NCI-H2196 treated with DMSO at 0.1 percent for 48 hours (cell line): ENCODE data around the gene RIN3.

Experiments used
- DNase-seq: peaks from one replicate; lab custom pipeline; 2025; ENCODE audit not compliant: unreplicated experiment; lab: John Stamatoyannopoulos, UW

Gene RIN3, protein sequence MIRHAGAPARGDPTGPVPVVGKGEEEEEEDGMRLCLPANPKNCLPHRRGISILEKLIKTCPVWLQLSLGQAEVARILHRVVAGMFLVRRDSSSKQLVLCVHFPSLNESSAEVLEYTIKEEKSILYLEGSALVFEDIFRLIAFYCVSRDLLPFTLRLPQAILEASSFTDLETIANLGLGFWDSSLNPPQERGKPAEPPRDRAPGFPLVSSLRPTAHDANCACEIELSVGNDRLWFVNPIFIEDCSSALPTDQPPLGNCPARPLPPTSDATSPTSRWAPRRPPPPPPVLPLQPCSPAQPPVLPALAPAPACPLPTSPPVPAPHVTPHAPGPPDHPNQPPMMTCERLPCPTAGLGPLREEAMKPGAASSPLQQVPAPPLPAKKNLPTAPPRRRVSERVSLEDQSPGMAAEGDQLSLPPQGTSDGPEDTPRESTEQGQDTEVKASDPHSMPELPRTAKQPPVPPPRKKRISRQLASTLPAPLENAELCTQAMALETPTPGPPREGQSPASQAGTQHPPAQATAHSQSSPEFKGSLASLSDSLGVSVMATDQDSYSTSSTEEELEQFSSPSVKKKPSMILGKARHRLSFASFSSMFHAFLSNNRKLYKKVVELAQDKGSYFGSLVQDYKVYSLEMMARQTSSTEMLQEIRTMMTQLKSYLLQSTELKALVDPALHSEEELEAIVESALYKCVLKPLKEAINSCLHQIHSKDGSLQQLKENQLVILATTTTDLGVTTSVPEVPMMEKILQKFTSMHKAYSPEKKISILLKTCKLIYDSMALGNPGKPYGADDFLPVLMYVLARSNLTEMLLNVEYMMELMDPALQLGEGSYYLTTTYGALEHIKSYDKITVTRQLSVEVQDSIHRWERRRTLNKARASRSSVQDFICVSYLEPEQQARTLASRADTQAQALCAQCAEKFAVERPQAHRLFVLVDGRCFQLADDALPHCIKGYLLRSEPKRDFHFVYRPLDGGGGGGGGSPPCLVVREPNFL

DNA sequence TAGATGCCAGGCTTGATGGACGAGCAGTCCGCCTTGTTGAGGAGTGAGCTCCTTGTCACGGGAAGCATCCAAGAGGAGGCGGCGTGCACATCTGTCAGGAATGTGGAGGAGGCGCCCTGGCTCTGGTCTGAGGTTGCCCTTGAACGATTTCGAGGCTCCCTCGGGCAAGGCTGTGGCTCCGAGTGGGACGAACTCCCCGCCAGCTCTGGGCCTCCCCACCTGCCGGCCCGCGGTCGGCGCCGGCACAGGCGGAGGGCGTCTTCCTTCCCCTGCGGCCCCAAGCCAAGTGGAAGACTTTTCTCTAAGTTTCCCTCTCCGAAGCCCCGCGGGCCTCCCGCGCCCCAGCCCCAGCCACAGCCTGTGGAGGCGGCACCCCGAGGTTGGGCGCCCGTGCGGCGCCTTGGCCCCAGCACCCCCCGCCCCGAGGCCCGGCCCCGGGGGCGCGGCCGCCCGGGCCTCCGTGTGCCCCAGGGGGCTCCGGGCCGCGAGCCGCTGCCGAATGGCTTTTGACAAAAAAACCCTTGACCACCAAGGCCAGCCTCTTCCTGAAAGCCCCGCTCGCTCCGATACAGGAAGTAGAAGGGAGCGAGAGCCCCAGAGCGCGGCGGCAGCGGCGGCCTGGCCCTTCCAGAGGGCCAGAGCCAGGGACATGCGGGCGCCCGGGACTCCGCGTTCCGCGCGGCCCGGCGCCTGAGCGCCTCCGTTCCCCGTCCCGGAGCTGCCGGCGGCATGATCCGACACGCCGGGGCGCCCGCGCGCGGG, at the start of gene RIN3:
RIN3 (plus strand) TSS at position 578 of the 762 bp plus-strand sequence; CDS start at position 730, 152 bp downstream.
- no peak for DNase-seq

DNA sequence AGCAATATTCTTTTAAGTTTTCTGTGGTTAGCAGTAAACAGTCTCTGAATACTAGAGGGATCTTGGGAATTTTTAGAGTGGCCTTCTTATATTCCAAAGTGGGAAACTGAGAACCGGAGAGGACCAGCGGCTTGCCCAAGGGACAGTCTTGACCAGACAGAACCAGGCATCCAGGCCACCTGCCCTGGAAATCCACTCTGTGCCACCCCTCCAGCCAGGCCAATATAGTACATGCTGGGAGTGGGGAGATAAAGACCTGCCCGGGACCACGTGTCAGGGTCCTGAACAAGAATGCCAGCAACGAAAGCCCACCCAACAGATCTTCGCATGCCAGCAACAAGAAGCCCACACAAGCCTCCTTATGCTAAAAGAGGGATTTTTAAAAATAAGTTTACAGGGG, 49.4 kb upstream of the RIN3 start:
- no peak for DNase-seq

DNA sequence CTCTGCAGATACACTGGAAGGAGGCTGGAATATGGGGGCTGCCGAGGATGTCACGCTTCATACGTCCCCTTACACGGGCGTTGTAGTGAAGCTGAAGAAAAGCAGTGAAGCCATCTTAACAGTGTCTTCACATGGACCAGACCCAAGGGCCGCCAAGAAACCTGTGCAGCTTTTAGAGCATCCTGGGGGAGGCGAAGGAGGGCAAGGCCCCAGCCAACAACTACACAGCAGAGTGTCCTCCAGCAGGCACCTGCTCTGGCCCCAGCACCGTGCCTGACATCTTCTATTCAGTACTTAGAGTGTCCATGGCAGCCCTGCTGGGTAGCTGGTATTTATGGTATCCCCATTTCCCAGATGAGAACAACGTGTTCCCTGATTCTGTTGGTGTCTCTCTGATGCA, 48.9 kb upstream of the RIN3 start:
- no peak for DNase-seq

DNA sequence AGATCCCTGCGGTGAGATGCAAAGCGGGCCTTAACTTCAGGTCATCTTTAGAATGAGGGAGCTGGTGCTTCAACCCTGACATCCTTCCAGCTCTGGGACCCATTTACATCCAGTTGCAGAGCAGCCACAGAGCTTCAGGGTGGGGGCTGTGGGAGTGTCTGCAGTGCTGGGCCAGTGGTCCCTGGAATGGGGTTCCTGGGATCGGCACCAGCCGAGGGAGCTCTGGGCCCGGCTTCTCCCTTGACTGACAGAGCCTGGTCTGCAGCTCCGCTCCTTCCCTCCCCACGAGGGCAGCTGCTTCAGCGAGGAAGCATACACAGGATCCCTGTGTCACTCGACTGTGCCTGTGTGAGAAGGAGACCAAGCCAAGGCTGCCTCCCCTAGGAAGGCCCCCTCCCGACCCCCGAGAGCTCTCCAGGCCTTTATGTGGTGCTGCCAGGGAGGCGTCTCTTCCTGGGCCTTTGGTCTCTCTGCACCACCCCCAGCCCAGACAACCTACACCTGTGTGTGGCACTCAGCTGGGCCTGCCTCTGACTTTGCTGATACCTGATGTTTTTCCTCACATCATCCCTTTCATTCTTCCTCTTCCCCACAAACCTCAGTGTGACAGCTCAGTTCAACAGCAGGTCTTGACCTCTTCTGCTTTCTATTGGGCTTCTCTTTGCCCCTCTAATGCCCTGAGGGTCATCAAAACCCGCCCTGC, 48.1 kb upstream of the RIN3 start:
- no peak for DNase-seq

DNA sequence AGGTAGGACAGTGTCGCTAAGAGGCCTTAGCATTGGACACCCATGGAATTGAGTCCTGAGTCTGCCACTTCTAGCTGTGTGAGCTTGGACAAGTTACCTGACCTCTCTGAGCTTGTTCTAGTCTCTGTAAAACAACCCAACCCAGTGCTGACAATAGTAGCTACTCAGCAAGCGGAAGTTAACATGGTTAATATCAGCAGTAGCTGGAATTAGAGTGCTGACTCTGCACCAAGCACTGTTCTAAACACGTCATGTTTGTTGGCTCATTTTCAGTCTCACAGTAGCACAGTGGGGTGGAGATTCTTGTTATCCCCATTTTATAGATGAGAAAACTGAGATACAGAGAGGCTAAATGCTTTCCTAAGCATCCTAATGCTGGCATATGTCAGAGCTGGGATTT, 47.5 kb upstream of the RIN3 start:
- DNase-seq = no peak

DNA sequence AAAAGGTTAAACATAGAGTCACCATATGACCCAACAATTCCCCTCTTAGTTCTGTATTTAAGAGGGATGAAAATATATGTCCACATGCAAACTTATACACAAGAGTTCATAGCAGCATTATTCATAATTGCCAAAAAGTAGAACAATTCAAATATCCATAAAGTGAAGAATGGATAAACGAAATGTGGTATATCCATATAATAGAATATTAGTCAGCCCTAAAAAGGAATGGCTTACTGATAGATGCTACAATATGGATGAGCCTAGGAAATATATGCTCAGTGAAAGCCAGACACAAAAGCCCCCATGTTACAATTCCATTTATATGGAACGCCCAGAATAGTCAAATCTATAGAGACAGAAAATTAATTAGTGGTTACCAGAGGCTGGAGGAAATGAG, 44.1 kb upstream of the RIN3 start:
- no peak for DNase-seq

DNA sequence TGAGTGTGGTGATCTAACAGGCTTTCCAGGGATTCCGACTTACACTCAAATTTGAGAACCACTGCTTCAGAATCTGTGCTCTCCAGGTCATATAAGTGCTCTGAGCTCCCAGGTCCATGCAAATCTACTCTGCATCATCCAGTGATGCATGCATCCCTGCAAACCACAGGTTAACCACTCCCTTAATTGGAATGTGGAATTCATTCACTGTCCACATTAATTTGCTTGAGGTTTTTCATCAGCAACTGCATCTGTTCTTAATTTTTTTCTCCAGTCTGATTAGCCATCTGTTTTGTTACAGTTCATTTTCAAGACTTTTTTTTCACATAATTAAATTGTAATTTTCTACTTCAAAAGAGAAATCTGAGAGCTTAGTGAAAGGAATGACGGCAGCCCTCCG, 43.4 kb upstream of the RIN3 start:
- DNase-seq = no peak

DNA sequence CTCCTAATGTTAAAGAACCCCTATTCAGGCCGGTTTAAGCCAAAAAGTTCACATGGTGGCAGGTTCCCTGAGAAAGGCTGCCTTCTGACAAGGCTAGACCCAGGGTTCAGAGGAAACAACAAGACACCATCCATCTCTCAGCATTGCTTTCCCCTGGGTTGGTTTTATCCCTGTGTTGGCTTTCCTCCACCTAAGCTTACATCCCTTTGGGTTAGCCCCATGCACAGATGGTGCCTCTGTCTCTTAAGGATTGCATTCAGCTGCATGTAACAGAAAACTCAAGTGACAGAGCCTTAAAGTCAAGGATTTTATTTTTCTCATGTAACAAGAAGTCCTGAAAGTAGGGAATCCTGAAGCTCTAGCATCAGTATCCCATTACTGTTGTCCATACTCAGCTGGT, 42.8 kb upstream of the RIN3 start:
- no peak for DNase-seq

DNA sequence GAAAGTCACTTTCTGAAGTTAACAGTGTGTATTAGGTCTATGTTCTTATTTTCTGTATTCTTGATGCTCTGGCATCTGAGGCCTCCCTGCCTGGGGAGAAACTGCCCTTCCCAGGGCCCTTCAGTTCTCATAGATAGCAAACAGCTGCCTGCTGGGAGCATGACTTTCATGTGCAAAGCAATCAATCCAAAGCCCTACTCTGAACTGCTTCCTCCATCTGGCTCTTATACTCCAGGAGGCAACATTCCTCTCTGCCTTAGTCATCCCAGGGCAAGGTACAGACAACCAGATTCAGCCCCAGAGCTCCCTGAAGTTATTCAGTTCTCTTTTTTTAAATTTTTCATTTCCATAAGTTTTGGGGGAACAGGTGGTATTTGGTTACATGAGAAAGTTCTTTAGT, 41.7 kb upstream of the RIN3 start:
- no peak for DNase-seq

DNA sequence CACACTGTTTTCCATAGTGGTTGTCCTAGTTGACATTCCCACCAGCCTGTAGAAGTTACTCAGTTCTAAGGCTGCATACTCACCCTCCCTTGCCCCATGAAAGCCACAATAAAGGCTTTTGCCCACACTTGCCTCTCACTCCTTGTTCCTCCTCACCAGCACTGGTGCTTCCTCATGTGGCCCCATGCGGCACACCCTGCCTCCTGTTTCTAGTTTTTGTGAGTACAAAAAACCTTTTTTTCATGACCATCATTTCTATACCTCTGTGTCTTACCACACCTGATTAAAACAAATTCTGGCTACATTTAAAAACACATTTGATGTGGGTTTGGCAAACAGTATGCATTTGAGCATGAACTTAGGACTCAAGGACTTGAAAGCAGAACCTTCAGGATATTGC, 40.7 kb upstream of the RIN3 start:
- DNase-seq = no peak

DNA sequence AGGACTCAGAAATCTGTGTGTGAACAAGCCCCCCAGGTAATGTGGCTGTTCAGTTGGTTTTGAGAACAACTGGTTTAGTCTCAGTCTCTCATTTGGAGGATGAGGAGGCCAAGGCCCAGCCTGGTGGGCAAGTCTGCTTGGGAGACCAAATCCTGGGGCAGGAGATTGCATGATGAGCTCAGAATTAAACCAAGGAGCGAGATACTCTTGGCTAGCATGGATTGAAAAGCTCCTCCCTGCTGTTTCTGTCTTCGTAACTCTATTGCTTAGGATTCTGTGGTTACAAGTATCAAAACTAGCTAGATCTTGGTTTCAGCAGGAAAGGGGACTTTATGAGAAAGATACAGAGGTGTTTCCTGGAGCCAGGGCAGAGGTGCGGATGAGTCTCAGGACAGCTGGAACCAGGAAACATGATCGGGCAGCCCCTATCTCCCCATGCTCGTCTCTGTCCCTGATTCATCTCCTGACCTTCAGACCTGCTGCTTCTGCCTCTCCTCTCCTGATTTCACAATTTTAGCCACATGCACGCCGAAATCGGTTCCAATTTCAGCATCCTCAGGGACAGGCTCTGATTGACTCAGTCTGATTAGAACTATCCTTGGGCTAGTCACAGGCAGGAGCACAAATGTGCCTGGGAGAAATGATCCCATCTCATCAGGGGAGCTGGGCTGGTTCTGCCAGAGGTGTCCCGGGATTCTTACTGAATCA, 40.2 kb upstream of the RIN3 start:
- DNase-seq = no peak

DNA sequence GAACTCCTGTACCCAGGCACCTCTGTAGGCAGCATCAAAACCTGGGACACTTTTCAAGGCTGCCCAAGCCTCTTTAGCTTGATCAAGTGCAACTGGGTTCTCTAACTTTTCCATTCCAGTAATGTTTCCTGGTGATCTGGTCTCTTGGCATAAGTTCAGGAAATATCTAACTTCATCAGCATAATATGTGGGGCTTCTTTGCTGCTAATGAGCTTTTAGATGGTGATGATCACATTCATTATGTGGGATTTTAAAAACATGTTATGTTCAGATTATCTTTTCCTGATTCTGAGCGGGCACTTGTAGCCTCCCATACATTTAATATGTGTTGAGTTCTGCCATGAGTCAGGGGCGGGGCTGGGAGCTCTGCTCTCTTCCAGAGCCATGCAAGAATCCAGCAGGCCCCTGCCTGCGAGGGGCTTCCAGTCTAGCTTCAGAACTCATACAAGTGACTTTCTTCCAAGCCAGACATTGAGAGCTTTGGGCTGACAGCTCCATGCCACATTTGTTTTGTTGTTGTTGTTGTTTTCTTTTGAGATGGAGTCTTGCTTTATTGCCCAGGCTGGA, 39.5 kb upstream of the RIN3 start:
- DNase-seq = no peak

DNA sequence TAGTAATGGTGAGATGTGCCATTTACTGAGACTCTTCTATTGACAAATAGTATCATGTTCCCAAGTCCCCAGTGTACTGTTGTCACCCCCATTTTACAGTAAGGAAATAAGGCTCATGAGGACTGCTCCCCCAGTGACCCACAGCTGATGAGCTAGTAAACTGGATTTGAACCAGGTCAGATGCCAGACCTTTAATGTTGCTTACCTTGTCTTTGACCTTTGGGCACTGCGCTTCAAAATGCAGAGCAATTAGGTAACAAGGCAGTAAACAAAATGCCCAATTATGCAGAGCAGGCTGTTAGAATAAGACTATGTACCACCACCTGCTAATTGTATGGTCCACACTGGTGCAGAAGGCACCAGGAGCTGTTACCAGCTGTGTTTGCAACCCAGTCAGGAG, 38.5 kb upstream of the RIN3 start:
- no peak for DNase-seq

DNA sequence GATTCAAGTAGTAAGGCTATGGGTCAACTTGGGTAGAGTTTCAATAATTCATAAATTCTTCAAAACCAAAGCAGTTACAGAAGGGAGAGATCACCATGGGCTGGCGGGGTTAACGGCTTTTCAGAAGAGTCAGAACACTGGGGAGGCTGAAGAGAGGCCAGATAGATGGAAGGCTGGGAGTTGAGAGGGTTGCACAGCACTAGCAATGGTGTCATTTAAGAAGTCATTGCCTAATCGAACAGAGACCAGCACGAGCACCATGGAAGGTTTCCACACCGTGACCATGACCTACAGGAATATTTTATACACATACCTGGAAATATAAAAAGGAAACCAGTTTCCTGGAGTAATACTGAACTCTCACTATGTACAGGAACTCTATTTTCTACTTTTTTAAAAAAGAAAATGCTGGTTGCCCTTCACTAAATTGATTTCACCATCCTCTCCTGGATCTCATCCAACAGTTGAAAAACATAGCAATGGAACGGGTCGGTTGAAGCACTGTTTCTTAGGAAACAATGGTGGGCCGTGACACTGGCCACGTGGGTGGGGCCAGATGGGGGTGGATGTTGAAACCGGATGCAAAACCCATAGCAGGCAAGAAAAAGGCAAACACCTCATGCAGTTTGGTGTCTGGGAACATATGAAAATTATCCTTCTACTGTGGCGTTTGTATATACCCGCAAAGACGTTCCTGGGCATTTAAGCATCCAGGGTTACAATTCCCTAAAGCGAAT, 38.0 kb upstream of the RIN3 start:
- DNase-seq = no peak

DNA sequence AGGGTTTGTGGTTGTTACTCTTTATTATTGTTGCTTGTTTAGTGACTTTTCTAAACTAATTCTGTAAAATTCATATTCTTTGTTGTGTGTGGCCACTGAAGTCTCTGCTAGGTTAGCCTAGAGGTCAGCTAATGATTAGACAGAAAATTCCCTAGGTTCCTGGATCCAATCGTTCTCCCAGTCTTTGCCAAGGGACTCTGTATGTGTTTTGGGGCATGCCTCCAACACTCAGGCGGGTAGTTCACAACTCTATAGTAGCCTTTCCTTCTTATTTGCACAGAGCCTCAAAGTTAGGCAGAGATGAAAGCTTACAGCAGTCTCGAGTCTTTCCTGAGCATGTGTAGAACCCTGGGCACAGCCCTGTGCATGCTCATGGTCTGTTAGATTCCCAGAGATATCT, 32.7 kb upstream of the RIN3 start:
- no peak for DNase-seq

DNA sequence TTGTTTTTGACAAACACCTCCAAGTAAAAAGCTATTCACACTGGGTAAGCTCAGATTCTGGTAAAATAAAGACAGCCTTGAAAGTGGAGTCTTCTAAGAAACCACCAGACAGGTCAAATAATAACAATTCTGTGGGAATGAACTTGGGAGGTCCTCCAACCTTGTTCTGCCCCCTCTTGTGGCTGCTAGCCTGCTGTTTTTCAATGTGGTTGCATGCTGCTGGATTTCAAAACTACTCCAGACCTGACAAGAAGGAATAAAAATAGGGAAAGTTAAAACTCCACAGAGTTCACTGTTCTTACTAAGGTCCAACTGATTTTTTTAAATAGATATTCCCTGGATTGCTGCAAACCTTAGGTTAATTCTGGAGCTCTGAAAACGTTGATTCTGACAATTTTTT, 32.2 kb upstream of the RIN3 start:
- DNase-seq = no peak

DNA sequence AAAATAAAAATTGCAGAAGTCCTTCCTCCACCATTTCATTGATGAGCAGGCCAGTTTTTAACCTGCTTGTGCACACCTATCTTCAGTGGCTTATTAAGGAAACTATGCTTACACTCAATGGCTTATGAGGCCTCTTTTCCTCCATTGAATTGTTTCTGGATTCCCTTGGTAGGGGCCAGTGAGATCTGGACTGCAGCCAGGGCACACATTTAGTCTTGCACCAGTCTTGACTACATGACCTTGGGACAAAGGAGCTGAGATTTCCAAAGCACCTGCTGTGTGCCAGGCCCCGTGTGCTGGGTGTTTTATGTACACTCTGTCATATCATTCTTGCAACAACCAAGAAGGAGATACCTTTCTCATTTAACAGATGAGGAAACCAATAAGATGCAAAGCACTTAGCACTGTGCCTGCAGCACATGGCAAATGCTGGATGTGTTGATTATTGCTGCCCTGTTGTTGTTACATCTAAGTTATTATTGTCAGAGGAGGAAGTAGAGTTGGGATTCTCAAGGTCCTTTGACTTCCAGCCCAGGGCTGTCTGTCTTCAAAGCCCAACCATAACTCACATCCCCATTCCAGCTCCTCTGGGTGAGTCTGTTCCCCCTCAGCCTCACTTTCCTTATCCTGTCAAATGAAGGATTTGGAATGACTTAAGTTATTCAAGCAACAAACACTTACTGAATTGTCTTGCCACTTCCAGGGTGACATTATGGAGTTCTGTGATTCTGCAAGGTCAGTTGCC, 31.6 kb upstream of the RIN3 start:
- no peak for DNase-seq

DNA sequence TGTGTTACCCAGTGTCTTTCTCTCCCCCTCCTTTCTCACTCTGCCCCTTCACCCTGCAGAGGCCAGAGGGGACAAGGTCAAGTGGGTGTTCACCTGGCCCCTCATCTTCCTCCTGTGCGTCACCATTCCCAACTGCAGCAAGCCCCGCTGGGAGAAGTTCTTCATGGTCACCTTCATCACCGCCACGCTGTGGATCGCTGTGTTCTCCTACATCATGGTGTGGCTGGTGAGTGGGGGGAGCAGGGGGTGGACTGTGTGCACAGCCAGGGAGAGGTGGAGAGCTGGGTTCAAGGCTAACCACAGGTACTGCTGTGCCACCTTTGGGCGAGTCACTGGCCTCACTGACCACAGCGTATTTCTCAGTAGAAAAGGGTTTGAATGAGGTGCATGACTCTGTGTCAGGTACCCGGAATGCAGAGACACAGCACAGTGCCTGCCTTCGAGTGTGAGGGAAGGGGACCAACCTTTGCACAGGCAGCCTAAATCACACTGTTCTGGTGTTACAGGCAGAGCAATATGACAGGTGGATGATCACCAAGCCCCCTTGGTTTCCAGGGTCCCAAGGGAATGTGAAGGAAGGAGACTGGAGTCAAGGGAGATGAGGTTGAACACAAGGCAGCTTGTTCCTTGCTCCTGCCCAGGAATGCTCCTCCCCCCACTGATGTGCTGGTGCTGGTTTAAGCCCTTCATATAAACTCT, 30.8 kb upstream of the RIN3 start:
- DNase-seq = no peak
